Stimulated activated CD4-positive, alpha-beta T cell treated with anti-CD3 and anti-CD28 coated beads, Interleukin-12 subunit alpha, Interleukin-12 subunit beta, amount 100 ng/mL, for 4 hours (primary cell): ENCODE measurements around the gene MFAP3.
"Not testable (repeated sequence)": the region's sequence is repeated elsewhere in the genome, so short reads cannot be mapped to it uniquely, and the experiment has no call there.

ENCODE experiments used
- DNase-seq: peaks from one replicate; pipeline ENCODE4 v3.0.0-alpha.2; 2020

MFAP3 gene

GRCh38 chr5:154038707-154039457 is at the start of gene MFAP3, which contains the start of gene FAM114A2:
MFAP3 (plus strand) TSS chr5:154038967; CDS start chr5:154049723, 10,756 bp downstream.
FAM114A2 (minus strand) TSS chr5:154038910; CDS start chr5:154034953, 3,957 bp downstream.
- DNase-seq: peak; percentile 84

GRCh38 chr5:153991168-153991567 is 47.6 kb upstream of the MFAP3 start:
- no peak for DNase-seq

GRCh38 chr5:153998010-153998409 is 40.8 kb upstream of the MFAP3 start:
- DNase-seq: no peak

GRCh38 chr5:153998768-153999167 is 40.0 kb upstream of the MFAP3 start:
- no peak for DNase-seq

GRCh38 chr5:153999995-154000394 is 38.8 kb upstream of the MFAP3 start:
- no peak for DNase-seq

GRCh38 chr5:154000703-154001102 is 38.1 kb upstream of the MFAP3 start:
- DNase-seq: no peak

- no peak for DNase-seq
Observed at GRCh38 chr5:154002093-154002492, 36.7 kb upstream of the MFAP3 start.

- DNase-seq: no peak
Observed at GRCh38 chr5:154002511-154003020, 36.2 kb upstream of the MFAP3 start.

GRCh38 chr5:154005648-154006047 is 33.1 kb upstream of the MFAP3 start:
- DNase-seq: no peak

GRCh38 chr5:154010660-154011059 is 28.1 kb upstream of the MFAP3 start:
- no peak for DNase-seq

GRCh38 chr5:154015071-154015693 is 23.6 kb upstream of the MFAP3 start:
- no peak for DNase-seq

GRCh38 chr5:154018919-154019318 is 19.8 kb upstream of the MFAP3 start:
- not testable (repeated sequence) for DNase-seq

GRCh38 chr5:154025951-154026350 is 12.8 kb upstream of the MFAP3 start:
- DNase-seq: no peak

- DNase-seq: no peak
Observed at GRCh38 chr5:154031937-154032489, 6.8 kb upstream of the MFAP3 start.

GRCh38 chr5:154034944-154035343 is 3.8 kb upstream of the MFAP3 start:
- DNase-seq: no peak

GRCh38 chr5:154038261-154038706 is 483 bp upstream of the MFAP3 start:
- DNase-seq: peak; percentile 13

GRCh38 chr5:154039458-154039829 is 677 bp downstream of the MFAP3 start:
- DNase-seq: no peak

- DNase-seq: no peak
Observed at GRCh38 chr5:154042766-154043165, 4.0 kb downstream of the MFAP3 start.

GRCh38 chr5:154044099-154044498 is 5.3 kb downstream of the MFAP3 start:
- DNase-seq: no peak

- no peak for DNase-seq
Observed at GRCh38 chr5:154044581-154044980, 5.8 kb downstream of the MFAP3 start.

GRCh38 chr5:154046486-154046885 is 7.7 kb downstream of the MFAP3 start:
- DNase-seq: no peak

- no peak for DNase-seq
Observed at GRCh38 chr5:154047324-154047723, 8.6 kb downstream of the MFAP3 start.

GRCh38 chr5:154049636-154050035 is 10.9 kb downstream of the MFAP3 start:
- DNase-seq: no peak

GRCh38 chr5:154053468-154053867 is 14.7 kb downstream of the MFAP3 start:
- DNase-seq: no peak
